GM12878 (cell line): ENCODE data around the gene CKS2.

Experiments used
- CEBPB ChIP-seq, 2 experiments: fragments of 150-350 bp in 1 of 2; IDR thresholded peaks; 2 replicates each; pipeline ENCODE4 v1.6.1; 2012 to 2014; ENCODE audit warnings: low read depth in 2 of 2, low read length in 2 of 2, borderline replicate concordance in 1 of 2, inconsistent platforms in 1 of 2
- CHD2 ChIP-seq: IDR thresholded peaks from 2 replicates; pipeline ENCODE4 v1.6.1; 2011; ENCODE audit warnings: low read depth, low read length, improper control_type of control experiment, borderline replicate concordance
- FOS ChIP-seq: IDR thresholded peaks from 3 replicates; pipeline ENCODE4 v1.6.1; 2011; ENCODE audit warnings: borderline replicate concordance; ENCODE audit not compliant: insufficient read length; ENCODE audit errors: extremely low read depth
- IKZF2 ChIP-seq, 2 experiments: fragments of 450-650 bp; IDR thresholded peaks; 2 replicates each; pipeline ENCODE4 v1.6.1; 2017; ENCODE audit warnings: mild to moderate bottlenecking in 2 of 2, moderate library complexity in 2 of 2
- MTA3 ChIP-seq: IDR thresholded peaks from 2 replicates; pipeline ENCODE4 v1.6.1; 2012; ENCODE audit warnings: low read length, inconsistent platforms, borderline replicate concordance
- NFYB ChIP-seq: IDR thresholded peaks from 2 replicates; pipeline ENCODE4 v1.6.1; 2011; ENCODE audit warnings: low read depth, mild to moderate bottlenecking, low read length, improper control_type of control experiment, moderate library complexity; ENCODE audit not compliant: insufficient read depth
- POLR2A ChIP-seq: IDR thresholded peaks from 2 replicates; pipeline ENCODE4 v1.6.1; 2011; ENCODE audit warnings: low read depth, mild to moderate bottlenecking, low read length
- YY1 ChIP-seq: IDR thresholded peaks from 2 replicates; pipeline ENCODE4 v1.6.1; 2011; ENCODE audit warnings: low read depth, mild to moderate bottlenecking, low read length
- TF ChIP-seq, protein P1 (sequence below), 3 experiments: IDR thresholded peaks in 2 of 3; conservative IDR thresholded peaks in 1 of 3; 2 replicates each; pipeline ENCODE4 v1.5.1; 2011; ENCODE audit warnings: low read depth in 3 of 3, low read length in 3 of 3, mild to moderate bottlenecking in 3 of 3, control low read depth in 2 of 3, moderate library complexity in 2 of 3, inconsistent platforms in 1 of 3, mixed read lengths in 1 of 3; ENCODE audit not compliant: control insufficient read depth in 2 of 3, insufficient read depth in 1 of 3; ENCODE audit errors: extremely low read depth in 1 of 3
- TF ChIP-seq, protein P2 (sequence below): IDR thresholded peaks from 2 replicates; pipeline ENCODE4 v1.6.1; 2012; ENCODE audit warnings: mild to moderate bottlenecking, low read depth, low read length
- TF ChIP-seq, protein P3 (sequence below): IDR thresholded peaks from 2 replicates; pipeline ENCODE4 v1.6.1; 2012; ENCODE audit warnings: low read length, inconsistent platforms

DNA sequence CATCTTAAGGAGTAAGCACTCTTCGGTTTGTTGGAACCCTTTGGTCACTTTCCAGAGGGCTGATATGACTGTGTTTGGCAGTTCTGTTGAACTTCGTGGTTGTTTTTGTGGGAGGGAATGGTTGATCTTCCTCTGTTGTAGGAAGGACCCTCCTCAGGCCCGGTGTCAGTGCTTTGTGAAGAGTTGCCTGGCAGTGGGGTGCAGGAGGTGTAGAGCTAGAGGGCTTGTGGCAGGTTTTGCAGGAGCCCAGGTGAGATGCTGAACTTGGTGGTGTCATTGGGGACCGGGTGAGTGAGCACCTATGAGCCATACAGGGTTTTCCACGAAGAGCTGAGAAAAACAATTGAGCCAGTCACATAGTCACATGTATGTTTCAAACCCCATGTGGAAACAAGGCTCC lies 34.5 kb downstream of the CKS2 start:
- no peak for TF ChIP-seq NFYB
- TF ChIP-seq POLR2A, result no peak
- TF ChIP-seq, protein P1, sequence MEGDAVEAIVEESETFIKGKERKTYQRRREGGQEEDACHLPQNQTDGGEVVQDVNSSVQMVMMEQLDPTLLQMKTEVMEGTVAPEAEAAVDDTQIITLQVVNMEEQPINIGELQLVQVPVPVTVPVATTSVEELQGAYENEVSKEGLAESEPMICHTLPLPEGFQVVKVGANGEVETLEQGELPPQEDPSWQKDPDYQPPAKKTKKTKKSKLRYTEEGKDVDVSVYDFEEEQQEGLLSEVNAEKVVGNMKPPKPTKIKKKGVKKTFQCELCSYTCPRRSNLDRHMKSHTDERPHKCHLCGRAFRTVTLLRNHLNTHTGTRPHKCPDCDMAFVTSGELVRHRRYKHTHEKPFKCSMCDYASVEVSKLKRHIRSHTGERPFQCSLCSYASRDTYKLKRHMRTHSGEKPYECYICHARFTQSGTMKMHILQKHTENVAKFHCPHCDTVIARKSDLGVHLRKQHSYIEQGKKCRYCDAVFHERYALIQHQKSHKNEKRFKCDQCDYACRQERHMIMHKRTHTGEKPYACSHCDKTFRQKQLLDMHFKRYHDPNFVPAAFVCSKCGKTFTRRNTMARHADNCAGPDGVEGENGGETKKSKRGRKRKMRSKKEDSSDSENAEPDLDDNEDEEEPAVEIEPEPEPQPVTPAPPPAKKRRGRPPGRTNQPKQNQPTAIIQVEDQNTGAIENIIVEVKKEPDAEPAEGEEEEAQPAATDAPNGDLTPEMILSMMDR (IDR thresholded peaks at IDR 0.05 in 2 of 3, conservative IDR thresholded peaks at IDR 0.05 in 1 of 3; ENCODE audit: control insufficient read depth in 2 of 3, extremely low read depth in 1 of 3, insufficient read depth in 1 of 3, low read depth in 3 of 3, low read length in 3 of 3), result no peak
- no peak for TF ChIP-seq IKZF2 (IDR thresholded peaks at IDR 0.05)
- no peak for TF ChIP-seq CHD2
- TF ChIP-seq, protein P2, sequence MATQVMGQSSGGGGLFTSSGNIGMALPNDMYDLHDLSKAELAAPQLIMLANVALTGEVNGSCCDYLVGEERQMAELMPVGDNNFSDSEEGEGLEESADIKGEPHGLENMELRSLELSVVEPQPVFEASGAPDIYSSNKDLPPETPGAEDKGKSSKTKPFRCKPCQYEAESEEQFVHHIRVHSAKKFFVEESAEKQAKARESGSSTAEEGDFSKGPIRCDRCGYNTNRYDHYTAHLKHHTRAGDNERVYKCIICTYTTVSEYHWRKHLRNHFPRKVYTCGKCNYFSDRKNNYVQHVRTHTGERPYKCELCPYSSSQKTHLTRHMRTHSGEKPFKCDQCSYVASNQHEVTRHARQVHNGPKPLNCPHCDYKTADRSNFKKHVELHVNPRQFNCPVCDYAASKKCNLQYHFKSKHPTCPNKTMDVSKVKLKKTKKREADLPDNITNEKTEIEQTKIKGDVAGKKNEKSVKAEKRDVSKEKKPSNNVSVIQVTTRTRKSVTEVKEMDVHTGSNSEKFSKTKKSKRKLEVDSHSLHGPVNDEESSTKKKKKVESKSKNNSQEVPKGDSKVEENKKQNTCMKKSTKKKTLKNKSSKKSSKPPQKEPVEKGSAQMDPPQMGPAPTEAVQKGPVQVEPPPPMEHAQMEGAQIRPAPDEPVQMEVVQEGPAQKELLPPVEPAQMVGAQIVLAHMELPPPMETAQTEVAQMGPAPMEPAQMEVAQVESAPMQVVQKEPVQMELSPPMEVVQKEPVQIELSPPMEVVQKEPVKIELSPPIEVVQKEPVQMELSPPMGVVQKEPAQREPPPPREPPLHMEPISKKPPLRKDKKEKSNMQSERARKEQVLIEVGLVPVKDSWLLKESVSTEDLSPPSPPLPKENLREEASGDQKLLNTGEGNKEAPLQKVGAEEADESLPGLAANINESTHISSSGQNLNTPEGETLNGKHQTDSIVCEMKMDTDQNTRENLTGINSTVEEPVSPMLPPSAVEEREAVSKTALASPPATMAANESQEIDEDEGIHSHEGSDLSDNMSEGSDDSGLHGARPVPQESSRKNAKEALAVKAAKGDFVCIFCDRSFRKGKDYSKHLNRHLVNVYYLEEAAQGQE, result no peak
- TF ChIP-seq, protein P3, sequence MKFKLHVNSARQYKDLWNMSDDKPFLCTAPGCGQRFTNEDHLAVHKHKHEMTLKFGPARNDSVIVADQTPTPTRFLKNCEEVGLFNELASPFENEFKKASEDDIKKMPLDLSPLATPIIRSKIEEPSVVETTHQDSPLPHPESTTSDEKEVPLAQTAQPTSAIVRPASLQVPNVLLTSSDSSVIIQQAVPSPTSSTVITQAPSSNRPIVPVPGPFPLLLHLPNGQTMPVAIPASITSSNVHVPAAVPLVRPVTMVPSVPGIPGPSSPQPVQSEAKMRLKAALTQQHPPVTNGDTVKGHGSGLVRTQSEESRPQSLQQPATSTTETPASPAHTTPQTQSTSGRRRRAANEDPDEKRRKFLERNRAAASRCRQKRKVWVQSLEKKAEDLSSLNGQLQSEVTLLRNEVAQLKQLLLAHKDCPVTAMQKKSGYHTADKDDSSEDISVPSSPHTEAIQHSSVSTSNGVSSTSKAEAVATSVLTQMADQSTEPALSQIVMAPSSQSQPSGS, result no peak
- no peak for TF ChIP-seq MTA3
- no peak for TF ChIP-seq FOS
- TF ChIP-seq YY1, result no peak
- no peak for TF ChIP-seq CEBPB (IDR thresholded peaks at IDR 0.05; ENCODE audit: borderline replicate concordance in 1 of 2, low read depth in 2 of 2, low read length in 2 of 2)
